GM21576 (cell line): ENCODE data around the gene PIGQ.

Experiments used
- ATAC-seq: cut with Tn5 transposase; IDR thresholded peaks from one replicate; pipeline ENCODE4 v1.9.1; 2021; ENCODE audit warnings: mild to moderate bottlenecking, moderate library complexity; ENCODE audit not compliant: unreplicated experiment

Gene PIGQ

GRCh38 chr16:598823-599739, 29.3 kb downstream of the PIGQ start:
- no peak for ATAC-seq

- no peak for ATAC-seq
Observed at GRCh38 chr16:600781-601180, 31.0 kb downstream of the PIGQ start.

DNA sequence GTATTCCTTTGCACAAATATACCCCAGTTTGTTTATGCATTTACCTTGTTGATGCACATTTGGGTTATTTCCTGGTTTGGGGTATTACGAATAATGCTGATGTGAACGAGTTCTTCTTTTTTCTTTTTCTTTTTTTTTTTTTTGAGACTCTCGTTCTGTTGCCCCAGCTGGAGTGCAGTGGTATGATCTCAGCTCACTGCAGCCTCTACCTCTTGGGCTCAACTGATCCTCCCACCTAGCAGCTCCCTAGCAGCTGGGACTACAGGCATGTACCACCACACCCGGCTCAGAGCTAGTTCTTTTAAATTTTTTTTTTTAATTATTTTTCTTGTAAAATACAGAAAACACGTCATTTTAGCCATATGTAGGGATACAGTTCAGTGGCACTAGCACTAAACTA, 34.2 kb downstream of the PIGQ start:
- ATAC-seq: no peak

GRCh38 chr16:606656-607307, 37.0 kb downstream of the PIGQ start:
- no peak for ATAC-seq

DNA sequence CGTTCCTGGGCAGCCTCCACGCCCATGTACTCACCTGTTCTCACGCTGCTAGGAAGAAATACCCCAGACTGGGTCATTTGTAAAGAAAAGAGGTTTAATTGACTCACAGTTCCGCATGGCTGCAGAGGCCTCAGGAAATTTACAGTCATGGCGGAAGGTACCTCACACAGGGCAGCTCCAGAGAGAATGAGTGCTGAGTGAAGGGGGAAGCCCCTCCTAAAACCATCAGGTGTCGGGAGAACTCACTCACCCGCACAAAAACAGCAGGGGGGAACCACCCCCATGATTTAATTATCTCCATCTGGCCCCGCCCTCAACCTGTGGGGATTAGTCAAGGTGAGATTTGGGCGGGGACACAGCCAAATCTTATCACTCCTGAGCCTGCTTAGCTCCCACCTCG, 38.3 kb downstream of the PIGQ start:
- no peak for ATAC-seq

DNA sequence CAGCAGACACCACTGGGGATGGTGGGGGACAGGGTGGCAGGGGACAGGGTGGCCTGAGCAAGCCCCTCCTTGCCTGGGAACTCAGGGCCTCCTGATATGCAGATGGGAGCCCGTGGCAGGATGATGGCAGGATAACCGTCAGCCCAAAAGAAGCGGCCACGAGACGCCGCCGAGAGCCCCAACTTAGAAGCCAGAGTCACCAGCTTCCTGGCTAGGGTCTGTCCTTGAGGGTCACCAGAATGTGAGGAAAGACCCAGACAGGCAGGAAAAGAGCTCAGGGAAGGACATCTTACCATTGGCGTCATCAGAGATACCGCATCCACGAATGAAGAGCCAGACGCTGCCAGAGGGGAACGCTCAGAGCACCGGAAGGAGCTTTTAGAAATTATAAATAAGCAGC, 39.5 kb downstream of the PIGQ start:
- no peak for ATAC-seq

- no peak for ATAC-seq
Observed at GRCh38 chr16:609984-610383, 40.2 kb downstream of the PIGQ start.

DNA sequence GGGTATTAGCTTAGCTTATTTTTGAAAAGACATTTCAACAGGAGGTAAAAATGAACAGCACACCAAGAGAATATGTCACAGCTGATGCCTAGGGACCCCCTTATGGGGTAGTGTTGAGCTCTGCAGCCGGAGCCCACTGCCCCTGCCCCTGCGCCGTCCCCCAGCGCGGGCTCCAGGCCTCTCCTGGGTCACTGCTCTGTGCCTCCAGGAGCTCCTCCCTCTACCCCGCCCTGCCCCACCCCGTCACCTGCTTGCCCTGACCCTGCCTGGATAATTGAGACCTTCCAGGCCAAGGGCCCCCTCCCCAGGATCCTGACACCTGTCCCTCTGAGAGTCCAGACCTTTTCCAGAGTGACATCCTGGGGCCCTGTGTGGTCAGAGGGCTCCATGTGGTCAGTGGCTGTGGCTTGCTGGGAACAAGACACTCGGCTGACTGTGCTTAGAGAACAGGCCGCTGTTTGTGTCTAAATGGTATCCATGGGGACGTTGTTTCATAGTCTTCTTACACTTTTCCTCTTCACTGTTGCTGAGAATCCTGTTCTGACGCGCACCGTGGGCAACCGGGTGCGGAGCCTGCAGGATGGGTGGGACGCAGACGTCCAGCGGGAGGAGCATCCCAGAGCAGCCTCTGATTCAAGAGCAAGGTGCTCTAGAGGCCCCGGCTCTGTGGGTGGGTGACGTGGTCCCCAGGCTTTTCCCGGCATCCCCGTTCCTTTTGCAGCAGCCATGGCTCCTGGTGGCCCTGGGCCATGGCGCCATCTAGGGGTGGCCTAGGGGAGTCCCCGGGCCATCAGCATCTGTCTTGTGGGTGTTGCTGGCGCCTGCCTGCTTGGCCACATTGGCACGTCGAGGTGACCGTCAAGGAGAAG, 41.0 kb downstream of the PIGQ start:
- ATAC-seq: no peak

DNA sequence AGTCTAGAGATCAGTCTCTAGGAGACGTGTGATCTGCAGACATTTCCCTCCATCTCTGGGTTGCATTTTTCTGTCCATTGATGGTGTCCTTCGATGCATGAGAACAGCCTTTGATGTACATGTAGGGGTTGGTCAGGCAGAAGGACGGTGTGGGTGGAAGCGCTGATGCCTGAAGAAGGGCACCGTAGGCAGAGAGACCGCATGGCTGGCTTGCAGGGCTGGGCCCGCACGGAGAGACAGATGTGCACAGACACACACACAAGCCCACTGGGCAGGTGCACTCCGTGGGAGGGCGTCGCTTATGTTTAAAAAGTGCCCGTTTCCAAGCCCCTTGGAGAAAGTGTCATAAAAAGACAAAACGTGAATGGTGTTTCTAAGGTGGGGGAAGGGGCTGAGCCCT, 45.4 kb downstream of the PIGQ start:
- ATAC-seq: no peak

DNA sequence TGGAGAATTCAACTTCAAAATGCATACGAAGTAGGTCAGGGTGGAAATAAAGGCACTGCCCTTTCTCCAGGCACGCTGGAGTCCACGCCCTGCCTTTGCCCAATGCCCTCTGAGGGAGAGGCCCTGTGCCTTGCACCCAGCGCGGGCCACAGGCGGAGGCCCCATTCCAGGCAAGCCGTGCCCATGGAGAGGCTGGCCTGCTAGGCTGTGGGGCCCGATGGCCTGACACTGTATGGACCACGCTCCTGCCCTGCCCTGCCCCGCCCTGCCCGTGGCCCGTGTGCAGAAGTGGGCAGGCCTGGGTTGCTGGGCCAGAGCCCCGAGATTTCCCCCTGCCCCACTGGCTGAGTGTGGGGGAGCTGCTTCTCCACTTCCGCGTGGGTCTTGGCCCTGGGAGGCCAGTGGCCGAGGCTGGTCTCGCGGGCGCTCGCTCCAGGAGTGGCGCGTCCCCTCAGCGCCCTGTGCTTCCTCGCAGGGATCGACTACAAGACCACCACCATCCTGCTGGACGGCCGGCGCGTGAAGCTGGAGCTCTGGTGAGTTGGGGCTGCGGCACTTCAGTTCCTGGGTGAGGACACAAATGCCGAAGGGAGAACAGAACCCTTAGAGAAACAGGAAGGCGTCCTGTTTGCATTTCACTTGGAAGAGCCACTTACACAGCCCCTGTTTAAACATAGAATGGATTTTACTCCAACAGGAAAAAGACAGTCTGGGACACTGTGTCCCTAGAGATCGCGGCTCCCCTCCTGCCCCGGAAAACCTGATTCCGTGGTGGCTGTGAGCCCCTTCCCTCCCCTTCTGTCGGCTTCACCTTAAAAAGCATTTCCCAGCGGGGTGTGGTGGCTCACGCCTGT, 47.2 kb downstream of the PIGQ start:
- no peak for ATAC-seq

- ATAC-seq: no peak
Observed at GRCh38 chr16:617855-618254, 48.1 kb downstream of the PIGQ start.

- no peak for ATAC-seq
Observed at GRCh38 chr16:619476-620100, 49.8 kb downstream of the PIGQ start.

DNA sequence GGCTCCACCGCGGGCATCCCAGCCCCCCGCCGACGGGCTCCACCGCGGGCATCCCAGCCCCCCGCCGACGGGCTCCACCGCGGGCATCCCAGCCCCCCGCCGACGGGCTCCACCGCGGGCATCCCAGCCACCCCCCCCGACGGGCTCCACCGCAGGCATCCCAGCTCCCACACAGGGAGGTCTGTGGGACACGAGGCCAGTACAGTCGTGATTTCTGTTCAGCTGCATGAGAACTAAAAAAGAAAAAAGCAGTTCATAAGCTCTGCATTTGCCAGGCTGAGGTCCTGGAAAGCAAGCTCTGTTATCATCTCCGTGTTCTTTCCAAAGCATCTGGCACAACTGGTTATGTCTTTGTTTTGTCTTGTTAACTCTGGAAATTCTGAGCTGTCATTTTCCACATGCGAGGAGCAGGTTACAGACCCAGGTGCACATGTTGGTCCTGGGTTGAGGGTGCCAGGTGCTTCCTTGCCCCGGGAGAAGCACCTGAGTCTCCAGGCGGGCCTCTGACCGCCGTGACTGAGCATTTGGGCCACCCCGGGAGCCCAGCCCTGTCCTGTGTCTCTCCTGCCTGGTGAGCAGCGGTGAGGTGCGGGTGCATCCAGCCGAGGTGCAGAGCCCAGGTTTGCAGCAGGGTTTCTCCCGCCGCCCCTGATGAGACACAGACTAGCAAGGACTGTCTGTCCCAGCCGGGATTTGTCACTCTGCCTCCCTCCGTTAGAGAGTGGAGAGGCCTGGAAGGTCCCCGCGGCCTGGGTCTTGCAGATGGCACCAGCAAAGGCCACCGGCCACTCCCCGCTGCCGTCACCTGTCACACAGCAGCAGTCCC, 51.1 kb downstream of the PIGQ start:
- no peak for ATAC-seq

DNA sequence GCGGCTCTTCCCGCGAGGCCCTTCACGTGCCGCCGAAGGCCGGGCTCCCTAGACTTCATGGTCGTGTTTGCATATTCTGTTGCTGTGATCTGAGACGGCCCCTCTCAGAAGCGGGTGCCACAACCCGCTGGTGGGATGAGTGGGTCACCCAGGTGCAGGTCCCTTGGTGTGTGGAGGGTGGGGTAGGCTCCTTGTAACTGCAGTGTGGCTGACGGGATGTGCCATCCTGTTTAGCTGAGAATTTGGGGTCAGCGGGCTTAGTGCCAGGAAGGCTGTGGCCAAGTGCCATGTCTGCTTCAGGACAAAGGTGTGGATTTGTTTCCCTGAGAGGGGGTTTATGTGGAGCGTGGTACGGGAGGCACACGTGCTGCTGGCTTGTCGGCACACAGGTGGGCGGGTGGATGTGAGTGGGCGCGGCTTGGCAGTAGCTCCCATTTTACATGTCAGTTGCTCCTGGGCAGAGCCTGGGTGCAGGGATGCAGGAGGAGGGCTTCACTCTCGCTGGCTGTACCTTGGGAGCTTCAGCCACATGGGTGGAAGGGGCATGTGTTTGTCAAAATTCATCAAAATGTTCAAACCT, 51.8 kb downstream of the PIGQ start:
- ATAC-seq: no peak

DNA sequence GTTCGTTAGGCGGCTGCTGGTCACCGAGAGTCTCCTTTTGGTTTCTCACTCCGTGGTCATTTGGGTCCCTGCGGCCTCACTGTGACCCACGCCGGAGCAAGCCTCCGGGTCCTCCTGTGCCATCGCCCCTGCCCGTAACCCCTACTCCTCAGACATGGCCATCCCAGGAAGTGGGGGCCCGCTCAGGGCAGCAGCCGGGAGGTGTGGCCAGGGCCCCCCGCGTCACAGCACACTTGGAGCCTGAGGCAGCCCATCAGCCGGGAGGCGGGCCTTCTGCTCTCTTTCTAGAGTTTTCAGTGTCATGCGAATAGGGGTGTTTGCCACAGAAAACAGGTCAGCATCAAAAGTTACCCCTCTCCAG, 53.1 kb downstream of the PIGQ start:
- ATAC-seq: no peak

DNA sequence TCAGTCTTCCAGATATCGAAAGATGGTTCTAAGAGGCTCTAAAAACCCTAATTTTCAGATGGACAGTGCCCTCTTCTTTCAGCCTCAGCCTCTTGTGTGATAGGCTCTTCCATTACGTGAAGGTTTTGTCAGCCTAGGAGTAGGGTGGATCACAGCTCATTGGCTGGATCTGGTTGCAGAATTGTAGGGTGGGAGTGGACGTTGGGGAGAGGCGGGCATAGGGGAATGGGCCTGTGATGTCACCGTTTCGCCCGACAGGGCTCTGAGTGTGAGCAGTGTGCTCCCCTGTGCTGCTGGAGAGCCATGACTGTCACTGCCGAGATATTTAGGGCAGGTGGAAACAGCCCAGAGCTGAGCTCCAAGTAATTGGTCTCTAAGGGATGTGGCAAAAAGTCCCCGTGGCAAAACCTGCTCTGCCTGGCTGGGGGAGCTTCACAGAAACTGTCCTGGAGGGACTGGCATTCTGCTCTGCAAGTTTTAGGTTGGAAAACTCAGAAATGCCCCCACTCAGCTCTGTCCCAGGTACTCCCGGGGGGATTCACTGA, 54.8 kb downstream of the PIGQ start:
- no peak for ATAC-seq

GRCh38 chr16:625117-625976, 55.6 kb downstream of the PIGQ start:
- ATAC-seq: no peak
